HTR-8/SVneo (cell line): ENCODE results near the gene LNP1.
"Not testable (repeated sequence)": the region's sequence is repeated elsewhere in the genome, so short reads cannot be mapped to it uniquely, and the experiment has no call there.

Experiments used
- DNase-seq: peaks from one replicate; pipeline ENCODE4 v3.0.0; 2011; ENCODE audit warnings: low spot score, mixed read lengths; ENCODE audit not compliant: insufficient read length
- FAIRE-seq: peaks from 2 replicates; lab custom pipeline; 2011; peaks lifted over from hg19 to GRCh38; lab: Jason Lieb, UNC

The LNP1 gene

DNA sequence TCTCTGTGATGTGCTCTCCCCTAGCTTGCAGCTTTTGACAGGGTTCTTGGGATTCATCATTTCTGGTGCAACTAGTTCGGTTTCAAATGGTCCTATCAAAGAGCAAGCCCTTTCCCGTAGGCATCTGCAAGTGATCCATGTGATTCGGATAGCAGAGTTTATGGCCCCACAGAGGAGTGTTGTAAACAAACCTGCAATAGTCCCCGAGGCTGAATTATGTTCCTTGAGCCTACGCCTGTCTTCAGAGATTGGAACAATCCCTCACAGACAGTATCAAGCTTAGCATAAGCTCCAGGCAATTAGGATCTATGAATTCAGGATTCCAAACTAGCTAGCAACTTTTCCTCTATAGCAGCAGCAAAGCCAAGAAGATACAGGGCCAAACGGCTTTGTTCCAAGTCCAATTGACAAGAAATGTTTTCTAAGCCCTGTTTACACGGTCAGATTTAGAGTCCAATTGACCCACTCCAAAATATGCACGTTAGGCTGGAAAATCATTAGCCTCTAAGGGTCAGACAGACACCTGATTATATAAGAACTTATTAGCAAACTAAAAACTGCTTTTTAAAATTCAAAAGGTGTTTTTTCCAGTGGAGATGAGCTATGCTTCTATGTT, 24.8 kb downstream of the LNP1 start:
- DNase-seq (no peak), FAIRE-seq (peak; percentile 9)

- DNase-seq (no peak), FAIRE-seq (no peak)
Measured at GRCh38 chr3:100427699-100428098, 26.4 kb downstream of the LNP1 start.

DNA sequence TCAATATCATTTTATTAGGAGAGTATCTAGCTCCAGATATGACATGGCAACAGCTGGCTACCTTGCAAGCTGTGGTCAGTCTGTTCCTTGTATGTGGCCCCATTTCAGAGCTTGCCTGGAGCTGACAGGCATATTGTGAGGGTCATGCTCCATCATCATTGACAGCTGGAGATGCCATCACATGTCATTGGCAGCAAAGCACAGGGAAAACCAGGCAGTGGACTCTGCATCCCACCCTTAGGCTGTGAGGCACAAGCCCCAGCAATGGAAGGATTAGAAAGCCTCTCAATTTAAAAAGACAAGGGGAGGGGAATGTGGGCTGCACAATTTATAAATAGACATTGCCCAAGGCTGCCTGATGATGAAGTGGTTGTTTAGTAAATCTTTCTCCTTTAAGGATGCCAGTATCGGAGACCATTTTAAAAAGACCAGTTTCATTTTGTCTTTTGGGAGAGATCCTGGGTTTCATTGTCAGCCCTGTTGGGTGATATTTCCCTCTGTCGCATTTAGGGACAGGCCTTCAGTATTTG, 27.9 kb downstream of the LNP1 start:
- FAIRE-seq = no peak
- no peak for DNase-seq

DNA sequence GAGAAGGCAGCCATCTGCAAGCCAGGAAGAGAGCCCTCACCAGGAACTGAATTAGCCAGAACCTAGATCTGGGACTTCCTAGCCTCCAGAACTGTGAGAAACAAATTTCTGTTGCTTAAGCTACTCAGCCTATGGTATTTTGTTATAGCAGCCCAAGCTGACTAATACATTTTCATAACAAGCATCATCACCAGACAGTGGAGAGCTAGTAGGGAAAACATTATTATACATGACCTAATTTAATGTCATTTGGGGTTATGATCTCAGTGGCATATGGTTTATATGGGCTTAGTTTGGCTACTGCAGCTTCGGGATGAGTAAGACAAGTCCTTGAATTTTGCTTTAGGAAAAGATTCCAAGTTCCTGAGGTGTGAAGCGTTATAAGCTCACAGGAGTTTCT, 35.6 kb downstream of the LNP1 start:
- DNase-seq (no peak), FAIRE-seq (no peak)

GRCh38 chr3:100437721-100438622, 36.6 kb downstream of the LNP1 start:
- FAIRE-seq (no peak), DNase-seq (no peak)

- no peak for DNase-seq
- FAIRE-seq = no peak
Measured at GRCh38 chr3:100438623-100438974, 37.3 kb downstream of the LNP1 start.

DNA sequence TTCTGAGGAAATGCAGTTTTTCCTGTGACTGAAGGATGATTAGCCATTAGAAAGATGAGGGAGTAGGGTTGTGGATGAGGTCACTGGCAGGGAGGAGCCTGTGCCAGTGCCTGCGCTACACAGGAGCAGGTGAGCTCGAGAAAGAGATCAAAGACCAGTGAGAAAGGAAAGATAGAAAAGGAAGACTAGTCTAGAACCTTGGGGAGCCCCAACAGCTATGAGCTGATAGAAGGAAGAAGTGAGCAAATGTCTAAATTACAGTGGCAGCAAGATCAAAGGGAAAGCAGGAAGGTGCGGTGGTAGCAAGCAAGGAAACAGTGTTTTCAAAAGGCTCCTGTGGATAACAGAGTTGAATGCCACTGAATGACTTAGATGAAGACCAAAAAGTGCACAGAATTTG, 39.6 kb downstream of the LNP1 start:
- no peak for FAIRE-seq
- DNase-seq = no peak

- FAIRE-seq (no peak), DNase-seq (no peak)
Measured at GRCh38 chr3:100443690-100444089, 42.4 kb downstream of the LNP1 start.

DNA sequence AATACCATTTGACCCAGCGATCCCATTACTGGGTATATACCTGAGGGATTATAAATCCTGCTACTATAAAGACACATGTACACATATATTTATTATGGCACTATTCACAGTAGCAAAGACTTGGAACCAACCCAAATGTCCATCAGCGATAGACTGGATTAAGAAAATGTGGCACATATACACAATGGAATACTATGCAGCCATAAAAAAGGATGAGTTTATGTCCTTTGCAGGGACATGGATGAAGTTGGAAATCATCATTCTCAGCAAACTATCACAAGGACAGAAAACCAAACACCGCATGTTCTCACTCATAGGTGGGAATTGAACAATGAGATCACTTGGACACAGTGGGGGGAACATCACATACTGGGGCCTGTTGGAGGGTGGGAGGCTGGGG, 45.7 kb downstream of the LNP1 start:
- not testable (repeated sequence) for FAIRE-seq, DNase-seq

DNA sequence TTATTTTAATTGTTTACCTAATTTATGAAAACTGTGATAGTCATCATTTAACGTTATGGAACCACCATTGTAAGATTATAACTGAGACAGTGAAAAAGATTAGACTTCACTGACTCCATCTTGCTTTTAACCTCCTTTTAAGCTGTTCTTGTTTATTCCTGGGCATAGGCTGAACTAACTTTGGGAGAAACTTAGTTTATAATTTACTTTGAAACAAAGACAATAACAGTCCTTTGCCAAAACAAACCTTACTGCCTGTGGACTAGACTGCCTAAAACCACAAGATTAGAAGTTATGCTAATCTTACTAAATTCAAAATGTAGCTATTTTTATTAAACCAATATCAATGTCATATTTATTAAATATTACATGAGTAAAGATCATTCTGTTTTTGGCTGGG, 46.7 kb downstream of the LNP1 start:
- DNase-seq (no peak), FAIRE-seq (no peak)

DNA sequence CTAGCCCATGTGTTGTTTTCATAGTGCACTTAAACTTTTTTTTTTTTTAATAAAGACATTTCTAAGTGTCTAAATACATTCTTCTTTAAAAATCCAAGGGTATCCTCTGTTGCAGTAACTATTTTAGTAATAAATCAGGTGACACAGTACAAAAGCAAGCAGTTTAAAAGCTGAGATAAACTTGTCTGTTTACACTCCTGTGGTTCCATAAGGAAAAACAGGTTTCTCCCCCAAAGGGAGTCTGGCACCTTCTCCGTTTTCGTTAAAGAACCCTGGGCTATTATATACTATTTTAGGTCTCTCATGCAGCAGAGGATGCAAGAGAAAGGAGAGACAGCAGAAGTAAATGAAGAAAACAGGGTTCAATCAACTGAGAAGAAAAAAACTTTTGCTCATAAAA, 47.9 kb downstream of the LNP1 start:
- DNase-seq (no peak), FAIRE-seq (no peak)

DNA sequence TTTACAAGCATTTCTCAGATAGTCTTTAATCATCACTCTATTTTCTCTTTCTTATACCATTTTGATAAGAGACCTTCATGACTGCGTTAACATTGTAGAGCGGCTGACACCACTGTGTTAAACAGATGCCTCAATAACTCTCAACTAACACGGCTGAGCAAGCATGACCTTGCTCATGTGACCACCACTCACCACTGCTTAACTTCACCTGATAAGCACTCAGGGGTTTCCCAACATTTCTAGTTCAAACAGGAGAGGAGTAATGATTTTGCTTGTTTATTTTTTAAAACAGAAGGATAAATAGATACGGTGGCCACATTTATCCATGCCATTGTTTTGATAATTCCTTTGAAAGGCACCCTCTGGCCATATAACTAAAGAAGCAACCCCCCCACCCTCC, 53.3 kb downstream of the LNP1 start:
- DNase-seq = no peak
- FAIRE-seq = no peak

DNA sequence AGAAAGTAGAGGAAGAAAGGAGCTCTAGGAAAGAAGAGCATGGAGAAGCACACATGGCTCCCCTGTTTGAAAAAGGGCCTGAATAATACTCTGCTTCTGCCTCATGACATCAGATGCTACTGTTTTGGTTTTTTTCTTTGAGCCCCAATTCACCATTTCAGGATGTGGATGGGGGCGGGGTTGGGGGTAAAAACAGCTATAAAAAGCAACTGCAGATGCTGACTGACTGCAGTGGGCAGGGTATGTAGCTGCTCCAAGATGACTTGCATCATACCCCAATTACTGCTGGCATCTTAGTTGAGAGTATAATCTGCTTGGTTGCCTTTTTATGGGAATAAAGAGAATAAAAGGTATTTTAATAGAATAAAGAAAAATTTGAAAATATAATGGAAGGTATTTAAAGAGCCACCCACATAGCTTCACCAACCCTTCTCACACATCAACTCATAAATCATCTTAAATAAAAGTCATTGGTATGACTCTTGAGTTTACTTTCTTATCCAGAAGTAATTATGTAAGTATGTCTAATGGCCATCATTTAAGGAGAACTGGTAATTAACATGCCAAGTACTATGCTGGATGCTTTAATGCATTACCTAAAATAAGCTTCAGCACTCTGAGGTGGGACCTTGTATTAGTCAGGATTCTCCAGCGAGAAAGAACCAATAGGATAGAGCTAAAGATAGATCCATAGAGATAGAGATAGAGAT, 54.7 kb downstream of the LNP1 start:
- FAIRE-seq (no peak), DNase-seq (no peak)

- FAIRE-seq (no peak), DNase-seq (no peak)
Measured at GRCh38 chr3:100456745-100457144, 55.4 kb downstream of the LNP1 start.

GRCh38 chr3:100457811-100458210, 56.5 kb downstream of the LNP1 start:
- no peak for FAIRE-seq
- no peak for DNase-seq

- no peak for DNase-seq
Measured at GRCh38 chr3:100458814-100459213, 57.5 kb downstream of the LNP1 start.

GRCh38 chr3:100463002-100463401, 61.7 kb downstream of the LNP1 start:
- DNase-seq (peak; percentile 59), FAIRE-seq (peak; percentile 49)

More at GRCh38 chr3:100458814-100459213, 57.5 kb downstream of the LNP1 start:
- FAIRE-seq = no peak

DNA sequence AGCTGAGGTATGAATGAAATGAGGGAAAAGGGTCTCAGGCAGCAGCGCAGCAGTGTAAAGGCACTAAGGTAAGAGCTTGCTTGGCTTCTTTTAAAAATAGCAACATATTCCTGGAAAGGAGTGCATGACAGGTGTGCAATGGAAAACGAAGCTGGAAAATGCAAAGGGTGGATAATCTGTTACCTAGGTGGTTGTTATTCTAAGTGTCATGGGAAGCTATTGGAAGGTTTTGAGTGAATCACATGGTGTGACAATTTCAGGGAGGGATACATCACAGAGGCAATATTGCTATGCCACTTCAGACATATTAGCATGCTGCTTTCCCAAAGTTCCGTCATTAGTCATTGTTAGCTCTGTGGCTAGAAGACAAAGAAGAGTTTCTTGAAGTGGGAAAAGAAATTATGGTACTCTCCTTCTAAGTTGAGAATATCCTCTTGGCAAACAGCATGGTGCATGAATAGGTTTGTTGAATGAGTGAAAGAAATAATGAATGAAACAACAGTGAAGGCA, 62.4 kb downstream of the LNP1 start:
- FAIRE-seq (no peak), DNase-seq (no peak)

- FAIRE-seq (no peak), DNase-seq (no peak)
Measured at GRCh38 chr3:100465892-100466777, 64.8 kb downstream of the LNP1 start.

GRCh38 chr3:100467133-100467532, 65.8 kb downstream of the LNP1 start:
- DNase-seq (no peak), FAIRE-seq (no peak)
